K562 (cell line): ENCODE measurements around the gene PHF12. TPM values are rescaled to one million over a fixed set of nuclear protein-coding genes. Genes with fewer than 3 reads are reported as not detected.

Experiments used
- CBX2 ChIP-seq: fragments of 200-600 bp; sonication (generic); IDR thresholded peaks from one replicate; pipeline ENCODE4 v1.6.1; 2012; ENCODE audit warnings: mild to moderate bottlenecking, low read length, inconsistent platforms; ENCODE audit not compliant: insufficient read depth, poor library complexity, severe bottlenecking
- CBX5 ChIP-seq: IDR thresholded peaks from 2 replicates; pipeline ENCODE4 v1.6.1; 2014; ENCODE audit warnings: low read depth, borderline replicate concordance
- DACH1 ChIP-seq: fragments of 450-650 bp; IDR thresholded peaks from 2 replicates; pipeline ENCODE4 v1.6.1; 2018; ENCODE audit not compliant: partially characterized antibody
- EP300 ChIP-seq: IDR thresholded peaks from 2 replicates; pipeline ENCODE4 v1.6.1; 2012; ENCODE audit warnings: low read length, improper control_type of control experiment
- HBP1 ChIP-seq: fragments of 450-650 bp; formaldehyde crosslinking; IDR thresholded peaks from 2 replicates; pipeline ENCODE4 v1.4.0; 2022; ENCODE audit warnings: missing genetic modification characterization
- ILK ChIP-seq: fragments of 450-650 bp; IDR thresholded peaks from 2 replicates; pipeline ENCODE4 v1.6.1; 2016; ENCODE audit warnings: missing genetic modification characterization, low read depth, mild to moderate bottlenecking, missing compliant biosample characterization, moderate library complexity, borderline replicate concordance
- KLF6 ChIP-seq: fragments of 250-450 bp; sonication (Bioruptor Pico); IDR thresholded peaks from 2 replicates; pipeline ENCODE4 v1.4.0; 2020; ENCODE audit warnings: mild to moderate bottlenecking, moderate library complexity, borderline replicate concordance
- NCOR1 ChIP-seq: fragments of 450-650 bp; IDR thresholded peaks from 2 replicates; pipeline ENCODE4 v1.6.1; 2016; ENCODE audit warnings: mild to moderate bottlenecking, moderate library complexity
- NR2C1 ChIP-seq, 2 experiments: fragments of 450-650 bp; IDR thresholded peaks; 2 replicates each; pipeline ENCODE4 v1.6.1; 2017; ENCODE audit warnings: mild to moderate bottlenecking in 2 of 2, antibody characterized with exemption in 1 of 2, inconsistent platforms in 1 of 2, missing compliant biosample characterization in 1 of 2, missing genetic modification characterization in 1 of 2
- PTTG1 ChIP-seq: fragments of 450-650 bp; IDR thresholded peaks from 2 replicates; pipeline ENCODE4 v1.6.1; 2016; ENCODE audit warnings: low read depth, mild to moderate bottlenecking, missing genetic modification characterization, missing compliant biosample characterization
- RERE ChIP-seq: sonication (generic); formaldehyde crosslinking; IDR thresholded peaks from 2 replicates; pipeline ENCODE4 v1.8.0; 2023; ENCODE audit warnings: missing genetic modification reagents, mild to moderate bottlenecking, borderline replicate concordance
- SMARCB1 ChIP-seq: IDR thresholded peaks from 2 replicates; pipeline ENCODE4 v1.6.1; 2011; ENCODE audit warnings: improper control_type of control experiment, low read depth; ENCODE audit not compliant: insufficient read length
- ZNF12 ChIP-seq: sonication (generic); formaldehyde crosslinking; IDR thresholded peaks from 2 replicates; pipeline ENCODE4 v1.4.0; 2020; ENCODE audit warnings: mild to moderate bottlenecking, missing genetic modification reagents
- ZNF232 ChIP-seq: sonication (generic); formaldehyde crosslinking; IDR thresholded peaks from 2 replicates; pipeline ENCODE4 v1.8.0; 2022; ENCODE audit warnings: mild to moderate bottlenecking, missing genetic modification reagents
- ZNF263 ChIP-seq: sonication (generic); formaldehyde crosslinking; IDR thresholded peaks from 2 replicates; pipeline ENCODE4 v1.8.0; 2022; ENCODE audit warnings: mild to moderate bottlenecking, missing genetic modification reagents, borderline replicate concordance
- ZNF277 ChIP-seq: fragments of 250-450 bp; sonication (Bioruptor Pico); IDR thresholded peaks from 2 replicates; pipeline ENCODE4 v1.8.0; 2022; ENCODE audit warnings: inconsistent platforms, mild to moderate bottlenecking, moderate library complexity, borderline replicate concordance
- ZNF707 ChIP-seq: fragments of 250-450 bp; sonication (Bioruptor Pico); conservative IDR thresholded peaks from 2 replicates; pipeline ENCODE4 v1.8.0; 2022; ENCODE audit warnings: inconsistent platforms, mild to moderate bottlenecking, moderate library complexity
- ZNF778 ChIP-seq: fragments of 450-650 bp; formaldehyde crosslinking; IDR thresholded peaks from 2 replicates; pipeline ENCODE4 v1.4.0; 2020; ENCODE audit warnings: mild to moderate bottlenecking, moderate library complexity
- ZNF785 ChIP-seq: fragments of 250-450 bp; sonication (Bioruptor Pico); IDR thresholded peaks from 2 replicates; pipeline ENCODE4 v1.4.0; 2020; ENCODE audit warnings: mild to moderate bottlenecking
- ZZZ3 ChIP-seq: fragments of 450-650 bp; IDR thresholded peaks from 2 replicates; pipeline ENCODE4 v1.6.1; 2016; ENCODE audit warnings: antibody characterized with exemption, mild to moderate bottlenecking, moderate library complexity
- polyA plus RNA-seq, 8 experiments: library from polyadenylated mRNA; depleted of rRNA in 4 of 8; stranded (reverse) in 5 of 8; unstranded in 3 of 8; fragments of >200 nt; fragmentation: Nextera tagmentation in 2 of 8; fragmentation: Illumina TruSeq in 1 of 8; extraction: Ambion mirVana in 2 of 8; extraction: Trizol in 1 of 8; gene quantifications; 2 replicates each; pipeline versions ENCODE4 v1.2.1 to v1.2.3, GENCODE V29; 2011 to 2014; ENCODE audit warnings: inconsistent platforms in 1 of 8, missing spikeins in 1 of 8
- total RNA-seq, 7 experiments: library from RNA; depleted of rRNA in 6 of 7; stranded (reverse); fragments of >200 nt in 6 of 7; fragmentation: Illumina TruSeq in 2 of 7; extraction: Trizol in 2 of 7; gene quantifications; 2 replicates each; pipeline versions ENCODE4 v1.2.1 to v1.2.3, GENCODE V29; 2011 to 2021; ENCODE audit warnings: low replicate concordance in 1 of 7

Gene PHF12
- total and polyA plus RNA-seq, 9 of the 15 experiments (the other 6 are each of a cell fraction or from before 2014, with no cell fraction given) = 0.82 to 31.3 (median 13.5) TPM

- TF ChIP-seq ZNF778 (CRISPR knock-in tag) (no peak), DACH1 (no peak), ZNF707 (CRISPR knock-in tag) (no peak), PTTG1 (tag) (no peak), HBP1 (CRISPR knock-in tag) (peak; percentile 56; the same call in 1 of the 2 replicates), SMARCB1 (no peak), NR2C1 (IDR thresholded peaks at IDR 0.05) (no peak), NR2C1 (tag; IDR thresholded peaks at IDR 0.05) (no peak), KLF6 (CRISPR knock-in tag) (no peak), ZNF277 (CRISPR knock-in tag) (no peak), ZZZ3 (no peak), EP300 (no peak), ZNF785 (CRISPR knock-in tag) (no peak), ILK (tag) (no peak), CBX2 (no peak), ZNF12 (CRISPR knock-in tag) (no peak), ZNF232 (CRISPR knock-in tag) (no peak), NCOR1 (peak; percentile 21; the same call in 1 of the 2 replicates), ZNF263 (CRISPR knock-in tag) (no peak), RERE (CRISPR knock-in tag) (no peak; the same call in 1 of the 2 replicates), CBX5 (no peak)
These were observed 54.2 kb downstream of the PHF12 start, which contains the start of gene FLOT2 (continued) for GRCh38 chr17:28896884-28897768.
